GM18868 (cell line): ENCODE results near the gene CPA5.
A peak's percentile ranks its signal among the peaks of the same experiment; 100 is the strongest.
"Not testable (repeated sequence)": the region's sequence is repeated elsewhere in the genome, so short reads cannot be mapped to it uniquely, and the experiment has no call there.

Source experiments
- ATAC-seq: cut with Tn5 transposase; IDR thresholded peaks from one replicate; pipeline ENCODE4 v1.9.1; 2021; ENCODE audit warnings: mild to moderate bottlenecking, moderate library complexity; ENCODE audit not compliant: unreplicated experiment

Gene CPA5

GRCh38 chr7:130344271-130344866, at the start of gene CPA5:
TSS of gene CPA5 (plus strand) at chr7:130344816. CDS start at chr7:130346486, 1,670 bp downstream.
- no peak for ATAC-seq

GRCh38 chr7:130296221-130296951, 48.2 kb upstream of the CPA5 start:
- no peak for ATAC-seq

DNA sequence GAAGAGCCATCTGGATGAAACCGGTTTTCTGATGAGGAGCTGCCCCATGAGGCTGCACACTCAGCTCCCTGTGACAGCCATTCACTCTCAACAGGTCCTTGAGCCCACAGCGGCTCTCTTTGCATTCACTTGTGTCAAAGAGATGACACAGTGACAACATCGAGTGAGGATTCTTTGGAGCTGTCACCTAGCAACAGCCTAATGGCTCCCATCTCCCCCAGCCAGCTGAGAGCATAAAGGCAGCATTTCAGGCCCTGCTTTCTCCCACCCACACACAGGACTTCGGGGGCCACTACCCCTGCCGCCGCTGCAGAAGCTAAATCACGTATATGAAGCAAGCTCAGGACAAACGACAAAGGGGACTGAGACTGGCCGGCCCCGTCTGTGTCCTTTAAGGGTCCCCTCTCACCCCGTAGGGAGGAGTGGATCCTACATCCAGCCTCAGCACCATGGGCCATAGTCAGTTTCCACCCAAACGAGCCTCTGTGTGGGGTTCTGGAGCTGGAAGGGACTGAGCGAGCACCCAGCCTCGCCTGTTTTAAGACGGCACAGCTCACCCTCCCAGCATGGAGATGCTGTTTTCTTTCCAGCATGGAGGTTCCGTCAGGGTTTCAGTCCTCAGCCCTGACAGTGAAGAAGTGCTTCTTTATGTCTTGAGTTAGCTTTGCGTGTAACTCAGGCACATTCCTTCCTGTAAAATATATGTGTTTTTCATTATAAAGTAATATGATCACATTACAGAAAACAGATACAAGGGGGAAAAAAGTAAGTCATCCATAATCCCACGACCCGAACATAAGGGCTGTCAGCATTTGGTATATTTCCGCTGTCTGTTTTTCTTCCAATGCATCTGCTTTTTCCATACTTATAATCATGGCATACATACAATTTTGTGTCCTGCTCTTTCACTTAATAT, 46.7 kb upstream of the CPA5 start:
- ATAC-seq: no peak

- ATAC-seq: no peak
Measured at GRCh38 chr7:130298544-130299326, 45.9 kb upstream of the CPA5 start.

DNA sequence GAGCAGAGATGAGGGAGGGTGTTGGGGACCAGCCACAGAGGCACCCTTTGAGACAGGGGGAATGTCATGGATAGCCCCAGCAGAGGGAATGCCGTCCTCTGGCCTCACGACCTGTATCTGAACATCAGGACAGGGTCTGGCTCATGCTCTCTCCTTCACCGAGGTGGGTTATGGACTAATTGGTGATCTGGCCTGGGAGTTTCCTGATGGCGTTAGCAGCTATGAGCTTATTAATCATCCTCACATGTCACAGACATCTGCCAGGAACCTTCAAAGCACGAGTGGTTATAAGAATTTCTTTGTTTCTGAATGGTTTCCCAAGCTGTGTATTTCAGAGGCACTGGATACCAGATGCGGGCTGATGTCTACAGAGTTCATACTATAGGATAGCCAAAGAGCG, 44.8 kb upstream of the CPA5 start:
- ATAC-seq: no peak

DNA sequence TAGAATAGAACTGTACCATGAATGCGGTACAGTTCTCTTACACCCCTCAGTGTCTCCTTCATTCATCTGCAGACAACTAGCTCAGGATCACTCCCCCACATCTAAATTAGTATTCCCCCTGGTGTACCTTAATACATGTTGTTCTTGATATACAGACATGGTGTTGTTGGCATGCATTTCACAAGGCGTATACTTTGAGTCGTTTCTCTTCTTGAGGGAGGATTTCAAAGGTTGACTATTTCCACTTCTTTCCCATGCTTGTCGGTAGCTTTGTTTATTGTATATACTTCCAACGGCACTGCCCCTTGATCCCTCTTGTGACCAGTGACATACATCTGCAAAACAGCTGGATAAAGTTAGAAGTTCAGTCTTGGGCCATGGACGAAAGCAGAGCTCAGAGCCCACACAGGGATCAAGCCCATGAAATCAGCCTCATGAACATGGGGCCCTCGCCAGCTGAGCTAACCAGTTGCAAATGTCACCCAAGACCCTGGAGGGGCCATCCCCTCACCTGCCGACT, 43.1 kb upstream of the CPA5 start:
- no peak for ATAC-seq

DNA sequence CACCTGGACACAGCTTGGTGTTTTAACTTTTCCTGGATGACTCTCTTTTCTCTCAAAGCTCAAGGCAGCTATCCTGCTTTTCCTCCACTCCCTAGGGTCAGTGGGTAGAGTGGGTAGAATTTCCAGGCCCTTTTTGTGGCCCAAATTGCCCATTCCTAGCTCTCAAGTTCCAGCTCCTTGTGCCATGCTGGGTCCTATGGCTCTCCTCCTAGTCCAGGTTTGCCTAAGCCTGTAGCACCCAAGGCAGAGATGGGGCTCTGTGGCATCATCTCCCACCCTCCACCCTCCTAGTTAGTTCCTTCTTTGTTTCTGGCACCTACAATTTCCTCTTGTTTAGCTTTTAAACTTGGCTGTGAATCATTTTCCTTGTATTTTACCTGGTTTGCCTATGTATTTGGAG, 42.0 kb upstream of the CPA5 start:
- ATAC-seq: no peak

- no peak for ATAC-seq
Measured at GRCh38 chr7:130303127-130303526, 41.5 kb upstream of the CPA5 start.

- ATAC-seq: no peak
Measured at GRCh38 chr7:130303551-130303950, 41.1 kb upstream of the CPA5 start.

- no peak for ATAC-seq
Measured at GRCh38 chr7:130303982-130304381, 40.6 kb upstream of the CPA5 start.

DNA sequence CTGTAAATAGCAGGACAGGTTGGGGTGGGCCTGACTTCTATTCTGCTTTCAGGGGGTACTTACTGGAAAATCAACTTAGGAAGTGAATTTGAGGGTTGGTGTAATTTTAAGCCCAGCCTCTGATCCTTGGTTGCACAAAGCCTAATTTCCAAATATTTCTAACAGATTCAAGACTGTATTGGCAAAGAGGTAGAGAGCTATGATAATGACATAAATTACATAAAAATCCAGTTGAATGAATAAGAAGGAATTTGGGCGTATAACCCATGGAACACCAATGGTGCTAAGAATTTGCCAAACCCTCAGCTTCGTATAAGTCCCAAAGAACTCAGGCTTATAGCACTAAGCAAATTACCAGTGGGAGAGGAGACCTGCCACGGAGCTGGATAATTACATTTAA, 39.7 kb upstream of the CPA5 start:
- ATAC-seq: no peak

GRCh38 chr7:130305433-130306042, 39.1 kb upstream of the CPA5 start:
- no peak for ATAC-seq

DNA sequence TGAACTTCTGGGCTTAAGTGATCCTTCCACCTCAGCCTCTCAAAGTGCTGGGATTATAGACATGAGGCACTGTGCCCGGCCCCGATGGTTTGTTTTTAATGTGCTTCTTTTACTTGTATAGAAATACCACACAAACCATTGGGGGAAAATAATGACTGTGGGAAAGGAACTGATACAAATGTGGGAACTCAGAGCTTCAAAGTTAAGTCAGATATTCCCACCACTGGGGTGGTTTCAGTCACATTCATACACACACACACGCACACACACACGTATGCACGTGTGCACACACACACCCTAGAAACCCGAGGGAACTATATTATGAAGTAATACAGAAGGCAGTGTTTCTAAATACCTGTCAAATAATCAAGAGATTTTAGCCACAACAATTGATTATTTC, 34.6 kb upstream of the CPA5 start:
- ATAC-seq: peak; percentile 51

DNA sequence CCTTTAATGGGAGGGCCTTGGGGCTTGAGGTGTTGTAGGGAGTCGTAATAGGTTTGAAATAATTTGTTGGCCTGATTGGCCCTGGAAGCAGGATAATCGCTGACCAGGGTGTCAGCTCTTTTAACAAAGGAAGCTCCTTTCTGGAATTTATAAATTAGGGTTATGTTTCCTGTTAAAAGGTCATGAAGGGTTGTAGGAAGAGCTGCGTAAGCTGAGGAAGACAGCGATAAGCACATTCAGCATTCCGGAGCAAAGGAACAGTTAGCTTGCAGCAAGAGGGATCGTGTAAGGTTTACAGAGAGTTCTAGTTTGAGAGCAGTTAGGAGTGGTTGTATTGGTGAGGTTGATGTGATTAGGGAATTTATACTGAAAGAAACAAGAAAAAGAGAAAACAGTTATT, 30.3 kb upstream of the CPA5 start:
- no peak for ATAC-seq

DNA sequence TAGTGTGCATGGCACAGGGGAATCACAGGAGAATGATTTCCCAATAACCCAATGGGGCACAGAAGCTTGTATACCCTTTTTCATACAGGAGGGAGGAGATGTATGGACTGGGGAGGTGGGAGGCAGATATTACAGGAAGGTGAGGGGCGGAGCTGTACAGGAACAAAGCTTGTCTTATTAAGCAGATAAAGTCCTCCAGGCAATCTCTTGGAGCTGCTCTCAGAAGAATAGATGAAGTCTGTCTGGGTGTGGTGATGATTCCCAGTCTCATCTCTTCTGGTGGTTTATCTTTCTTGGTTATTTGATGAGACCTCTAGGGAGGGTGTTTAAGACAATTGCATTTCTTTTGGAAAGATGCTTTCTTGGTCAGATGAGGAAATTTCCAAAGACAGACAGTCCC, 25.1 kb upstream of the CPA5 start:
- ATAC-seq: no peak

DNA sequence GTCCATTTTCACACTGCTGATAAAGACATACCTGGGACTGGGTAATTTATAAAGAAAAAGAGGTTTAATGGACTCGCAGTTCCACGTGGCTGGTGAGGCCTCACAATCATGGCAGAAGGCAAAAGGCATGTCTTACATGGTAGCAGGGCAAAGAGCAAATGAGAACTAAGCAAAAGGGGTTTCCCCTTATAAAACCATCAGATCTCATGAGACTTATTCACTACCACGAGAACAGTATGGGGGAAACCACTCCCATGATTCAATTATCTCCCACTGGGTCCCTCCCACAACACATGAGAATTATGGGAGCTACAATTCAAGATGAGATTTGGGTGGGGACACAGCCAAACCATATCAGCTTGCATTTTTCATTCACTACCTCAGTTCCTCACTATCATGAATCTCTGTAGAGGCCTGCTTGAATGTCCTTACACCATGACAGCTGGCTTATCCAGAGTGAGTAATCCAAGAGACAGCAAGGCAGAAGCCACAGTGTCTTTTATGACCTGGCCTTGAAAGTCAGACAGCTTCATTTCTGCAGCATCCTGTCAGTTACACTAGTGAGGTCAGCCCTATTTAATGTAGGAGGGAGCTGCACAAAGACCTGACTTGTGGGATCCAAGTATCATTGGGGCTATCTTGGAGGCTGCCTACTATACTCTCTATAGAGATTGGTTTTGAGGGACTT, 22.9 kb upstream of the CPA5 start:
- ATAC-seq: not testable (repeated sequence)

DNA sequence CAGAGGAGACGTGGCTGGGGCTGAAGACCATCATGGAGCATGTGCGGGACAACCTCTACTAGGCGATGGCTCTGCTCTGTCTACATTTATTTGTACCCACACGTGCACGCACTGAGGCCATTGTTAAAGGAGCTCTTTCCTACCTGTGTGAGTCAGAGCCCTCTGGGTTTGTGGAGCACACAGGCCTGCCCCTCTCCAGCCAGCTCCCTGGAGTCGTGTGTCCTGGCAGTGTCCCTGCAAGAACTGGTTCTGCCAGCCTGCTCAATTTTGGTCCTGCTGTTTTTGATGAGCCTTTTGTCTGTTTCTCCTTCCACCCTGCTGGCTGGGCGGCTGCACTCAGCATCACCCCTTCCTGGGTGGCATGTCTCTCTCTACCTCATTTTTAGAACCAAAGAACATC, 22.0 kb upstream of the CPA5 start:
- no peak for ATAC-seq

GRCh38 chr7:130324306-130324943, 20.2 kb upstream of the CPA5 start:
- no peak for ATAC-seq

- no peak for ATAC-seq
Measured at GRCh38 chr7:130329681-130330080, 14.9 kb upstream of the CPA5 start.
